B cell (primary cell): Measurements from ENCODE around the gene PLA2G4D.

Experiments used
- CTCF ChIP-seq: fragments of 200-600 bp; IDR thresholded peaks from one replicate; pipeline ENCODE4 v1.8.0; 2022; ENCODE audit warnings: antibody characterized with exemption, mild to moderate bottlenecking
- EZH2 ChIP-seq: IDR thresholded peaks from 2 replicates; pipeline ENCODE4 v1.6.1; 2012; ENCODE audit warnings: borderline replicate concordance, low read depth, mild to moderate bottlenecking, moderate library complexity, low read length; ENCODE audit not compliant: insufficient read depth, poor library complexity, severe bottlenecking

- TF ChIP-seq CTCF (no peak), EZH2 (no peak)
Measured at GRCh38 chr15:42138968-42139386, 44.6 kb upstream of the PLA2G4D start.
